A673 (cell line): ENCODE results near the gene LUC7L2. TPM values are rescaled to one million over a fixed set of nuclear protein-coding genes. Genes with fewer than 3 reads are reported as not detected.

Experiments used
- BruUV-seq: library from RNA; stranded (reverse); fragments of 400-500 nt; replicated peaks from 2 replicates; lab custom pipeline; 2021; lab: Mats Ljungman, UMichigan
- CTCF ChIA-PET: fragments of 300-600 bp; sonication (Branson Sonifier 250); formaldehyde crosslinking; loops from one replicate; lab custom pipeline; 2022; ENCODE audit warnings: antibody characterized with exemption; lab: Charles Lee
- POLR2A ChIA-PET: fragments of 300-600 bp; sonication (Branson Sonifier 250); formaldehyde crosslinking; loops from one replicate; lab custom pipeline; 2022; ENCODE audit warnings: antibody characterized with exemption; ENCODE audit not compliant: low non-redundant PET; lab: Charles Lee
- DNase-seq: peaks from one replicate; pipeline ENCODE4 v3.0.0-alpha.2; 2015; ENCODE audit warnings: low spot score
- H3K27ac ChIP-seq: fragments of 200-600 bp; sonication (generic); 2 replicates; pipeline ENCODE4 v1.5.1; 2016; ENCODE audit warnings: mixed run types, low read depth, mild to moderate bottlenecking, mixed read lengths, antibody characterized with exemption, low read length; ENCODE audit not compliant: poor library complexity, severe bottlenecking
- H3K27me3 ChIP-seq: fragments of 200-600 bp; sonication (generic); replicated peaks from 2 replicates; pipeline ENCODE4 v1.6.1; 2017; ENCODE audit warnings: mixed run types, low read depth, mild to moderate bottlenecking, mixed read lengths, antibody characterized with exemption, low read length; ENCODE audit not compliant: insufficient read depth, poor library complexity
- H3K36me3 ChIP-seq: fragments of 200-600 bp; sonication (generic); 2 replicates; pipeline ENCODE4 v1.6.1; 2016; ENCODE audit warnings: mixed run types, mild to moderate bottlenecking, mixed read lengths, antibody characterized with exemption, low read length; ENCODE audit not compliant: insufficient read depth, poor library complexity, severe bottlenecking
- H3K4me1 ChIP-seq: fragments of 200-600 bp; sonication (generic); 2 replicates; pipeline ENCODE4 v1.6.1; 2017; ENCODE audit warnings: mixed run types, mild to moderate bottlenecking, mixed read lengths, antibody characterized with exemption, low read length; ENCODE audit not compliant: insufficient read depth, poor library complexity, severe bottlenecking
- H3K4me3 ChIP-seq: fragments of 200-600 bp; sonication (generic); 2 replicates; pipeline ENCODE4 v1.5.1; 2016; ENCODE audit warnings: low read depth, mixed run types, mild to moderate bottlenecking, mixed read lengths, low read length; ENCODE audit not compliant: poor library complexity, severe bottlenecking
- H3K9me3 ChIP-seq: fragments of 200-600 bp; sonication (generic); 2 replicates; pipeline ENCODE4 v1.6.1; 2016; ENCODE audit warnings: mixed run types, low read depth, mild to moderate bottlenecking, mixed read lengths, antibody characterized with exemption, low read length; ENCODE audit not compliant: poor library complexity, severe bottlenecking
- CTCF ChIP-seq: fragments of 300-800, 200-600 bp; sonication (generic); conservative IDR thresholded peaks from 2 replicates; pipeline ENCODE4 v1.5.1; 2017; ENCODE audit warnings: low read depth, mild to moderate bottlenecking, antibody characterized with exemption, low read length, moderate library complexity, mixed read lengths
- EZH2 ChIP-seq: fragments of 200-600 bp; sonication (generic); IDR thresholded peaks from 2 replicates; pipeline ENCODE4 v1.6.1; 2017; ENCODE audit warnings: borderline replicate concordance, low read depth, mild to moderate bottlenecking, mixed read lengths, antibody characterized with exemption, low read length; ENCODE audit not compliant: poor library complexity, severe bottlenecking
- intact Hi-C: fragments of 100-400 bp; cut with micrococcal nuclease; formaldehyde crosslinking; loops from one replicate; pipeline ENCODE4 v1.10.0; 2022; ENCODE audit not compliant: unreplicated experiment
- total RNA-seq: library from RNA; stranded (reverse); gene quantifications from 2 replicates; pipeline ENCODE4 v1.2.3, GENCODE V29; 2021

The LUC7L2 gene
- total RNA-seq, 1 experiment from 2014 or later, result 107 TPM

- POLR2A ChIA-PET, result no interaction called here
- CTCF ChIA-PET, result no interaction called here
- BruUV-seq, result no TSS peak
Measured at GRCh38 chr7:139365336-139365735, 5.6 kb downstream of the LUC7L2 start.

GRCh38 chr7:139366400-139366799, 6.7 kb downstream of the LUC7L2 start:
- TF ChIP-seq EZH2 (no peak), CTCF (no peak)
- Histone ChIP-seq H3K9me3 (no peaks in the 10 kb centered on the region), H3K4me1 (peaks cover 12% of the 10 kb centered on the region), H3K4me3 (no peak overlapping the region), H3K36me3 (peaks cover 24% of the 10 kb centered on the region), H3K27me3 (no peaks in the 10 kb centered on the region), H3K27ac (no peak overlapping the region)
- DNase-seq, result no peak
- BruUV-seq, result no TSS peak
- ChIA-PET POLR2A (interaction anchor here (0.5 kb wide), 1 partner anchor 9 kb away, joined by 18 read pairs; no protein-coding TSS in a partner anchor), CTCF (no interaction called here)
- intact Hi-C loops, result no loop called here

More at GRCh38 chr7:139365336-139365735, 5.6 kb downstream of the LUC7L2 start:
- Histone ChIP-seq H3K27me3 (no peaks in the 10 kb centered on the region), H3K4me3 (no peak overlapping the region), H3K36me3 (peaks cover 24% of the 10 kb centered on the region), H3K4me1 (peaks cover 16% of the 10 kb centered on the region), H3K9me3 (no peaks in the 10 kb centered on the region), H3K27ac (no peak overlapping the region)
- no peak for DNase-seq
- intact Hi-C loops, result no loop called here
- no peak for TF ChIP-seq CTCF
- no peak for TF ChIP-seq EZH2

- ChIA-PET POLR2A (no interaction called here), CTCF (no interaction called here)
- Histone ChIP-seq H3K9me3 (no peaks in the 10 kb centered on the region), H3K27ac (no peak overlapping the region), H3K4me1 (peaks cover 2% of the 10 kb centered on the region), H3K36me3 (peaks cover 24% of the 10 kb centered on the region), H3K4me3 (no peak overlapping the region), H3K27me3 (no peaks in the 10 kb centered on the region)
- intact Hi-C loops, result no loop called here
- TF ChIP-seq EZH2 (no peak), CTCF (no peak)
- DNase-seq, result no peak
- BruUV-seq, result no TSS peak
Measured at GRCh38 chr7:139367438-139368155, 7.9 kb downstream of the LUC7L2 start.
